Gastroesophageal sphincter (tissue), 3 donors: ENCODE results near the gene LRRC74A.

Source experiments
- POLR2A ChIP-seq, 2 donors: fragments of 450-650 bp; IDR thresholded peaks; one replicate each; pipeline ENCODE4 v1.6.1; 2017; ENCODE audit warnings: antibody characterized with exemption in 2 of 2, mild to moderate bottlenecking in 2 of 2, moderate library complexity in 1 of 2
- POLR2AphosphoS5 ChIP-seq: sonication (generic); formaldehyde crosslinking; IDR thresholded peaks from one replicate; pipeline ENCODE4 v1.6.1; 2017; ENCODE audit warnings: antibody characterized with exemption
- TF ChIP-seq, protein P1 (sequence below), 4 experiments: fragments of 200-600 bp in 2 of 4; fragments of 450-650 bp in 2 of 4; sonication (generic) in 1 of 4; IDR thresholded peaks; one replicate each; pipeline ENCODE4 v1.5.1; 2017 to 2019; ENCODE audit warnings: antibody characterized with exemption in 4 of 4, mild to moderate bottlenecking in 2 of 4, moderate library complexity in 2 of 4

DNA sequence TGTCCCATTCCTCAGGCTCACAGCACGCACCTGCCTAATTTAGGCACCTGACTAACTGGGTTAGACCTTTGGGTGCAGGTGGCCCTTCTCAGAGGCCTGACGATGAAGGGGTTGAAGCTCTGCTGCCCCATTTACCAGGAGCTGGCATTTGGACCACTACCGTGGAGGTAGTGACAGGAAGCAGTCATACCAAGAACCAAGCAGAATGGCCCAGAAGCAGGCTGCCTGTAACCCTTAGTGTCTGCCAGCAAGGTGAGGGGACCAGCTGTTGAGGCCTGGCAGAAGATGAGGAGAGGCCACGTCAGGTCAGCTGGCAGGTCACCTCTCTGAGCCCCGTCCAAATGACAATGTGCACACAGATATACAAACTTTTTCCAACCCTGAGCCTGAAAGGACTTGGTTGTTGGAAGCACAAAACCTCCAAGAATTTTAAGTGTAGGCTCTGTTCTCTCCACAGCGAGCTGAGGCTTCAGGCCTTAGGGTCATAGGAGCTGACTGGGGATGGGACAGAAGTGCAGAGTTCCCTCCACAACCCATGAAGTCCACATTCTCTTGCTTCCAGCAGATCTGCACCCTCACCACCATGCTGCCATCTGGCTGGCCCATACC, 41.8 kb upstream of the LRRC74A start:
- TF ChIP-seq POLR2AphosphoS5: no peak
- no peak for TF ChIP-seq POLR2A (IDR thresholded peaks at IDR 0.05)
- TF ChIP-seq, protein P1, sequence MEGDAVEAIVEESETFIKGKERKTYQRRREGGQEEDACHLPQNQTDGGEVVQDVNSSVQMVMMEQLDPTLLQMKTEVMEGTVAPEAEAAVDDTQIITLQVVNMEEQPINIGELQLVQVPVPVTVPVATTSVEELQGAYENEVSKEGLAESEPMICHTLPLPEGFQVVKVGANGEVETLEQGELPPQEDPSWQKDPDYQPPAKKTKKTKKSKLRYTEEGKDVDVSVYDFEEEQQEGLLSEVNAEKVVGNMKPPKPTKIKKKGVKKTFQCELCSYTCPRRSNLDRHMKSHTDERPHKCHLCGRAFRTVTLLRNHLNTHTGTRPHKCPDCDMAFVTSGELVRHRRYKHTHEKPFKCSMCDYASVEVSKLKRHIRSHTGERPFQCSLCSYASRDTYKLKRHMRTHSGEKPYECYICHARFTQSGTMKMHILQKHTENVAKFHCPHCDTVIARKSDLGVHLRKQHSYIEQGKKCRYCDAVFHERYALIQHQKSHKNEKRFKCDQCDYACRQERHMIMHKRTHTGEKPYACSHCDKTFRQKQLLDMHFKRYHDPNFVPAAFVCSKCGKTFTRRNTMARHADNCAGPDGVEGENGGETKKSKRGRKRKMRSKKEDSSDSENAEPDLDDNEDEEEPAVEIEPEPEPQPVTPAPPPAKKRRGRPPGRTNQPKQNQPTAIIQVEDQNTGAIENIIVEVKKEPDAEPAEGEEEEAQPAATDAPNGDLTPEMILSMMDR (IDR thresholded peaks at IDR 0.05): no peak
